Cardiac muscle cell (in vitro differentiated cells and primary cell): Measurements from ENCODE around the gene MTIF3. TPM values are rescaled to one million over a fixed set of nuclear protein-coding genes. Genes with fewer than 3 reads are reported as not detected.

Experiments used
- DNase-seq, 2 donors: peaks; one replicate each; pipeline versions ENCODE4 v3.0.0 to v3.0.0-alpha.2; 2010 to 2017; ENCODE audit warnings: low read depth in 1 of 2, low spot score in 1 of 2
- H3K27ac ChIP-seq: fragments of 200-600 bp; sonication (generic); 2 replicates; pipeline ENCODE4 v1.5.1; 2016
- H3K27me3 ChIP-seq: fragments of 200-600 bp; sonication (generic); 2 replicates; pipeline ENCODE4 v1.6.0; 2016; ENCODE audit warnings: control low read depth
- H3K36me3 ChIP-seq: fragments of 200-600 bp; sonication (generic); 2 replicates; pipeline ENCODE4 v1.5.1; 2016; ENCODE audit warnings: control low read depth
- H3K4me1 ChIP-seq: fragments of 200-600 bp; sonication (generic); 2 replicates; pipeline ENCODE4 v1.8.1; 2017; ENCODE audit warnings: low read depth, mild to moderate bottlenecking, mixed run types
- H3K4me3 ChIP-seq: fragments of 200-600 bp; sonication (generic); 2 replicates; pipeline ENCODE4 v1.5.1; 2016; ENCODE audit warnings: mild to moderate bottlenecking
- H3K9me3 ChIP-seq: fragments of 200-600 bp; sonication (generic); 2 replicates; pipeline ENCODE4 v1.5.1; 2017; ENCODE audit warnings: low read depth, mild to moderate bottlenecking, control low read depth
- polyA plus RNA-seq: library from polyadenylated mRNA; unstranded; fragments of >200 nt; fragmentation: Nextera tagmentation; extraction: Ambion mirVana; gene quantifications from 2 replicates; pipeline ENCODE4 v1.2.1, GENCODE V29; 2016
- total RNA-seq: library from RNA; depleted of rRNA; stranded (reverse); fragments of >200 nt; gene quantifications from 2 replicates; pipeline ENCODE4 v1.2.3, GENCODE V29; 2016
- TF ChIP-seq, protein P1 (sequence below): IDR thresholded peaks from 2 replicates; pipeline ENCODE4 v1.5.1; 2012; ENCODE audit warnings: low read depth, mild to moderate bottlenecking, low read length

The MTIF3 gene
- total and polyA plus RNA-seq, 2 experiments from 2014 or later, result 55.5 to 72.8 TPM

DNA sequence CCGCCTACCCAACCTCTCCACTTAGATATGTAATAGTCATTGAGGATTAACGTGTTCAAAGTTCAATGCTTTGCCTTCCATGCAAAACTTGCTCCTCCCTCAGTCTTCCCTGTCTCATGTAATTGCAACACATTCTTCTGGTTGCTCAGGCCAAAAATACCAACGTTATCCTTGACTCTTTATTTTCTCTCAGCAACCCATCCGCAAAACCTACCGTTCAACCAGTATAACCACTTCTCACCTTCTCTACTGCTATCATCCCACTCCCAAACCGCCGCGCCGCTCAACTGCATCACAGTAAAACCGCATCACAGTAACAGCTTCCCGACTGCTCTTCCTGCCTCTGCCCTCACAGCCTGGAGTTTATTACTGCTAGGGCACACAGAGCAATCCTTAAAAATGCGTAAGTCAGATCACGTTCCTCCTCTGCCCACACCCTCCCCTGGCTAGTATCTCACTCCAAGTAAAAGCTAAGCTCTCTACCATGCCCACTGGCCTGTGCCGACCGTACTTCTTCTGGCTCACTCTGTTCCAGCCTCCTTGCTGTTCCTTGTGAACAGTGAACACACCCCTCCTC is 8.2 kb downstream of the MTIF3 start:
- Histone ChIP-seq H3K9me3 (no peaks in the 10 kb centered on the region), H3K36me3 (peaks cover 2% of the 10 kb centered on the region), H3K4me1 (no peaks in the 10 kb centered on the region), H3K27me3 (no peaks in the 10 kb centered on the region), H3K4me3 (no peak overlapping the region), H3K27ac (no peak overlapping the region)
- DNase-seq, result no peak
- TF ChIP-seq, protein P1, sequence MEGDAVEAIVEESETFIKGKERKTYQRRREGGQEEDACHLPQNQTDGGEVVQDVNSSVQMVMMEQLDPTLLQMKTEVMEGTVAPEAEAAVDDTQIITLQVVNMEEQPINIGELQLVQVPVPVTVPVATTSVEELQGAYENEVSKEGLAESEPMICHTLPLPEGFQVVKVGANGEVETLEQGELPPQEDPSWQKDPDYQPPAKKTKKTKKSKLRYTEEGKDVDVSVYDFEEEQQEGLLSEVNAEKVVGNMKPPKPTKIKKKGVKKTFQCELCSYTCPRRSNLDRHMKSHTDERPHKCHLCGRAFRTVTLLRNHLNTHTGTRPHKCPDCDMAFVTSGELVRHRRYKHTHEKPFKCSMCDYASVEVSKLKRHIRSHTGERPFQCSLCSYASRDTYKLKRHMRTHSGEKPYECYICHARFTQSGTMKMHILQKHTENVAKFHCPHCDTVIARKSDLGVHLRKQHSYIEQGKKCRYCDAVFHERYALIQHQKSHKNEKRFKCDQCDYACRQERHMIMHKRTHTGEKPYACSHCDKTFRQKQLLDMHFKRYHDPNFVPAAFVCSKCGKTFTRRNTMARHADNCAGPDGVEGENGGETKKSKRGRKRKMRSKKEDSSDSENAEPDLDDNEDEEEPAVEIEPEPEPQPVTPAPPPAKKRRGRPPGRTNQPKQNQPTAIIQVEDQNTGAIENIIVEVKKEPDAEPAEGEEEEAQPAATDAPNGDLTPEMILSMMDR, result no peak

- DNase-seq, result no peak
- H3K9me3 ChIP-seq, result no peaks in the 10 kb centered on the region
- H3K27me3 ChIP-seq, result no peaks in the 10 kb centered on the region
- H3K4me1 ChIP-seq, result no peaks in the 10 kb centered on the region
- TF ChIP-seq, protein P1, result no peak
- H3K36me3 ChIP-seq, result peaks cover 4% of the 10 kb centered on the region
- no peak overlapping the region for H3K4me3 ChIP-seq
- no peak overlapping the region for H3K27ac ChIP-seq
Measured at GRCh38 chr13:27440408-27440807, 10.0 kb downstream of the MTIF3 start.

DNA sequence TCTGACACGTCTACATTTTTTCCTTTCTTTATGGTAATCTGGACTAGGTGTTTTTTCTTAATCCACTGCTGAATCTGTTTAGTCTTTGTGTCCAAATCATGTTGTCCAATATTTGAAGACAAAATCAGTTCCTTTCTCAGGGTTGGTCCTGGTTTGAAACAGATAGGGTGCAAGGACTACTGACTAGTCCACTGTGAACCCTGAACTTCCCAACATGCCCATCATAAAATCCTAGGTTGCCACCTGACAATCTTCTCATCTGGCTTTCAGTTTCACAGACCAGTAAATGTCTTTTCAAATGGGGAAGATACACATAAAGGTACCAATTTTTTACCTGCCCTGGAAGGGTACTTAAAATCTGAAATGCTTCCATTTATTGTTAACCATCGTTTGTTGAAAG is 13.2 kb downstream of the MTIF3 start:
- H3K4me1 ChIP-seq, result no peaks in the 10 kb centered on the region
- no peaks in the 10 kb centered on the region for H3K9me3 ChIP-seq
- H3K4me3 ChIP-seq, result no peak overlapping the region
- H3K36me3 ChIP-seq, result peaks cover 27% of the 10 kb centered on the region
- H3K27me3 ChIP-seq, result no peaks in the 10 kb centered on the region
- no peak overlapping the region for H3K27ac ChIP-seq
- DNase-seq, result no peak
- TF ChIP-seq, protein P1, result no peak

DNA sequence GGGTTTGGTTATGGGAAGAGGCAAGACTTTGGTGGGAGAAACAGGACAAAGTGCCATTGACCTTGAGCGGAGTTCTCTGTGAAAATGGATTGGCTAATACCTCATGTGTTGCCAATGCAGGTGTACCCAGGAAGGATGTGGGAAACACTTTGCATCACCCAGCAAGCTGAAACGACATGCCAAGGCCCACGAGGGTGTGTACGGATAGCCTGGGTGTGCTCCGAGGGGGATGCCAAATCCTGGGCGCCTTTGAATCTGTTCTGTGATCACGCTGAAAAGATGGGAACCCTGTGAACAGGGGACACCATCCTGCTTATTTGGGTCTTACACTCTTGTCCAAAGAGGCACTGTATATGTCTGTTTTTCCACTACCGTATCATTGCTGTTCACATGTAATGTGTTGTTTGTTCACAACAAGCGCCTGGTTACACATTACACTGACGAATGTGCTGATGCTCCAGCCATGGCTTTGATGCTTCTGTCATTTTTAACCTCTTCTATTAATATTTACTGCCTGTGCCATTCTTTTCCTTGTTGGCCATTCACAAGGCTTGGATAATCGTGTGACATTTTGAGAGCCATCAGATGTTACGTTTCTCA is 17.7 kb downstream of the MTIF3 start:
- Histone ChIP-seq H3K27me3 (no peaks in the 10 kb centered on the region), H3K36me3 (peaks cover 50% of the 10 kb centered on the region), H3K27ac (no peak overlapping the region), H3K4me3 (no peak overlapping the region), H3K9me3 (no peaks in the 10 kb centered on the region), H3K4me1 (no peaks in the 10 kb centered on the region)
- TF ChIP-seq, protein P1, result no peak
- DNase-seq, result no peak

GRCh38 chr13:27432180-27432579 is 18.2 kb downstream of the MTIF3 start:
- Histone ChIP-seq H3K4me3 (no peak overlapping the region), H3K27me3 (no peaks in the 10 kb centered on the region), H3K27ac (peak overlapping the region; percentile 43), H3K9me3 (no peaks in the 10 kb centered on the region), H3K36me3 (peaks cover 50% of the 10 kb centered on the region), H3K4me1 (no peaks in the 10 kb centered on the region)
- no peak for DNase-seq
- TF ChIP-seq, protein P1, result no peak
